IMR-90 (cell line): Measurements from ENCODE around the gene ARSB. TPM values are rescaled to one million over a fixed set of nuclear protein-coding genes. Genes with fewer than 3 reads are reported as not detected.

ENCODE experiments used
- ATAC-seq: fragments of 200-7000 bp; cut with Tn5 transposase; 2 replicates; pipeline ENCODE4 v1.9.1; 2020; ENCODE audit warnings: low read depth, mild to moderate bottlenecking, moderate library complexity
- BruUV-seq: library from RNA; stranded (reverse); fragments of 400-500 nt; replicated peaks from 2 replicates; lab custom pipeline; 2021; lab: Mats Ljungman, UMichigan
- CTCF ChIA-PET: fragments of 300-600 bp; formaldehyde crosslinking; extraction: SDS; loops from one replicate; lab custom pipeline; 2021; ENCODE audit warnings: antibody characterized with exemption; lab: Yijun Ruan, JAX
- POLR2A ChIA-PET: fragments of 300-600 bp; sonication (Branson Sonifier 250); formaldehyde crosslinking; loops from one replicate; lab custom pipeline; 2022; ENCODE audit warnings: antibody characterized with exemption; ENCODE audit not compliant: unreplicated experiment; lab: Charles Lee
- DNase-seq: peaks from one replicate; pipeline ENCODE4 v3.0.0; 2013
- H2AFZ ChIP-seq: replicated peaks from 2 replicates; pipeline ENCODE3; 2013; ENCODE audit warnings: low read length, mild to moderate bottlenecking; ENCODE audit not compliant: poor library complexity
- H2AK5ac ChIP-seq: 2 replicates; pipeline ENCODE4 v1.6.1; 2013; ENCODE audit warnings: low read depth, low read length, inconsistent platforms
- H2AK9ac ChIP-seq: replicated peaks from 2 replicates; pipeline ENCODE3; 2013; ENCODE audit warnings: mild to moderate bottlenecking, low read depth, low read length, moderate library complexity; ENCODE audit not compliant: poor library complexity
- H2BK120ac ChIP-seq: 2 replicates; pipeline ENCODE4 v1.6.1; 2013; ENCODE audit warnings: low read depth, low read length, inconsistent platforms
- H2BK15ac ChIP-seq: 3 replicates; pipeline ENCODE4 v1.6.1; 2013; ENCODE audit warnings: low read depth, low read length, inconsistent platforms
- H2BK20ac ChIP-seq: 2 replicates; pipeline ENCODE4 v1.6.1; 2013; ENCODE audit warnings: low read depth, mild to moderate bottlenecking, inconsistent platforms, low read length, moderate library complexity
- H2BK5ac ChIP-seq: 2 replicates; pipeline ENCODE4 v1.6.1; 2013; ENCODE audit warnings: mild to moderate bottlenecking, low read depth, low read length, inconsistent platforms; ENCODE audit not compliant: poor library complexity, severe bottlenecking
- H3K14ac ChIP-seq: replicated peaks from 2 replicates; pipeline ENCODE4 v1.6.1; 2013; ENCODE audit warnings: low read depth, low read length, inconsistent platforms
- H3K18ac ChIP-seq: 2 replicates; pipeline ENCODE4 v1.6.1; 2013; ENCODE audit warnings: low read depth, low read length, control low read depth
- H3K23ac ChIP-seq: 2 replicates; pipeline ENCODE4 v1.6.1; 2013; ENCODE audit warnings: low read depth, low read length, inconsistent platforms
- H3K27ac ChIP-seq: 2 replicates; pipeline ENCODE4 v1.5.1; 2013; ENCODE audit warnings: mild to moderate bottlenecking, control low read depth, low read length; ENCODE audit not compliant: insufficient read depth
- H3K27me3 ChIP-seq: 2 replicates; pipeline ENCODE4 v1.6.1; 2013; ENCODE audit warnings: low read length; ENCODE audit not compliant: control insufficient read depth, insufficient read depth
- H3K36me3 ChIP-seq: 2 replicates; pipeline ENCODE4 v1.6.1; 2013; ENCODE audit warnings: low read length, mixed read lengths; ENCODE audit not compliant: control insufficient read depth, insufficient read depth
- H3K4ac ChIP-seq: 2 replicates; pipeline ENCODE4 v1.6.1; 2013; ENCODE audit warnings: low read depth, low read length, inconsistent platforms
- H3K4me1 ChIP-seq: 2 replicates; pipeline ENCODE4 v1.6.1; 2013; ENCODE audit warnings: low read length, mixed read lengths; ENCODE audit not compliant: control insufficient read depth, insufficient read depth
- H3K4me2 ChIP-seq: 2 replicates; pipeline ENCODE4 v1.6.1; 2013; ENCODE audit warnings: low read depth, mild to moderate bottlenecking, control low read depth, low read length, moderate library complexity
- H3K4me3 ChIP-seq: 2 replicates; pipeline ENCODE4 v1.5.1; 2013; ENCODE audit warnings: low read depth, mild to moderate bottlenecking, control low read depth, low read length, moderate library complexity; ENCODE audit not compliant: insufficient read depth
- H3K56ac ChIP-seq: 2 replicates; pipeline ENCODE4 v1.6.1; 2013; ENCODE audit warnings: low read length, inconsistent platforms; ENCODE audit not compliant: insufficient read depth; ENCODE audit errors: extremely low read depth
- H3K79me1 ChIP-seq, 2 experiments: 2 replicates each; pipeline ENCODE4 v1.6.1; 2013; ENCODE audit warnings: low read length in 2 of 2, inconsistent platforms in 1 of 2, low read depth in 1 of 2
- H3K9ac ChIP-seq: 2 replicates; pipeline ENCODE4 v1.6.1; 2013; ENCODE audit warnings: low read depth, low read length, control low read depth
- H3K9me1 ChIP-seq: 2 replicates; pipeline ENCODE4 v1.6.1; 2013; ENCODE audit warnings: low read length, inconsistent platforms; ENCODE audit not compliant: insufficient read depth
- H3K9me3 ChIP-seq: 2 replicates; pipeline ENCODE4 v1.6.1; 2013; ENCODE audit warnings: low read length; ENCODE audit not compliant: control insufficient read depth, insufficient read depth
- H4K20me1 ChIP-seq: 2 replicates; pipeline ENCODE4 v1.6.1; 2013; ENCODE audit warnings: low read length, inconsistent platforms; ENCODE audit not compliant: insufficient read depth
- H4K5ac ChIP-seq: 2 replicates; pipeline ENCODE4 v1.6.1; 2013; ENCODE audit warnings: mild to moderate bottlenecking, low read depth, low read length, control low read depth
- H4K8ac ChIP-seq, 2 experiments: 2 replicates each; pipeline ENCODE4 v1.6.1; 2013; ENCODE audit warnings: low read depth in 2 of 2, low read length in 2 of 2, control low read depth in 1 of 2, inconsistent platforms in 1 of 2
- H4K91ac ChIP-seq: 2 replicates; pipeline ENCODE4 v1.6.1; 2013; ENCODE audit warnings: low read depth, low read length, inconsistent platforms; ENCODE audit not compliant: insufficient read depth
- CEBPB ChIP-seq: IDR thresholded peaks from 2 replicates; pipeline ENCODE4 v1.6.1; 2012; ENCODE audit warnings: low read depth, low read length, improper control_type of control experiment
- MAFK ChIP-seq: IDR thresholded peaks from 2 replicates; pipeline ENCODE4 v1.6.1; 2012; ENCODE audit warnings: low read depth, low read length, improper control_type of control experiment
- RFX5 ChIP-seq: IDR thresholded peaks from 2 replicates; pipeline ENCODE4 v1.8.0; 2012; ENCODE audit warnings: low read depth, mild to moderate bottlenecking, low read length, moderate library complexity
- SMC3 ChIP-seq: fragments of 150-350 bp; IDR thresholded peaks from 2 replicates; pipeline ENCODE4 v1.6.1; 2016; ENCODE audit warnings: low read depth, mild to moderate bottlenecking, antibody characterized with exemption, low read length, moderate library complexity
- WGBS, 2 experiments: methylation state at CpG; one replicate each; pipeline versions ENCODE4 v1.1.5 to v1.1.7; 2013; ENCODE audit warnings: missing lambda C conversion rate in 2 of 2; ENCODE audit not compliant: insufficient read length in 1 of 2; ENCODE audit errors: extremely low coverage in 2 of 2; 5-methylcytosine and 5-hydroxymethylcytosine counted together
- dilution Hi-C: fragments of 300-500 bp; cut with HindIII; formaldehyde crosslinking; loops from one replicate; pipeline ENCODE4 v1.14.3; 2018; ENCODE audit warnings: low sequenced_read_pairs; ENCODE audit not compliant: unreplicated experiment
- in situ Hi-C: fragments of 300-500 bp; cut with MboI; formaldehyde crosslinking; loops from 3 replicates; pipeline ENCODE4 v1.14.3; 2019; ENCODE audit warnings: low sequenced_read_pairs, inconsistent platforms, mixed read lengths
- intact Hi-C: fragments of 100-400 bp; cut with micrococcal nuclease; formaldehyde crosslinking; loops from 2 replicates; pipeline ENCODE4 v1.10.0; 2022
- polyA plus RNA-seq, 3 experiments: library from polyadenylated mRNA; depleted of rRNA; stranded (reverse); fragments of >200 nt; gene quantifications; 2 replicates each; pipeline ENCODE4 v1.2.3, GENCODE V29; 2012; ENCODE audit warnings: low replicate concordance in 1 of 3
- total RNA-seq: library from RNA; depleted of rRNA; stranded (reverse); fragments of >200 nt; gene quantifications from 2 replicates; pipeline ENCODE4 v1.2.3, GENCODE V29; 2012

ARSB gene
- total and polyA plus RNA-seq, 2 of the 4 experiments (the other 2 are of a cell fraction): 16.0 to 16.3 TPM

- H3K4me3 ChIP-seq: no peak overlapping the region
- no peaks in the 10 kb centered on the region for H3K9me1 ChIP-seq
- H2AFZ ChIP-seq: no peak overlapping the region
- no TSS peak for BruUV-seq
- H3K36me3 ChIP-seq: no peaks in the 10 kb centered on the region
- no peak overlapping the region for H3K14ac ChIP-seq
- DNase-seq (no peak), ATAC-seq (no peak)
- no peak overlapping the region for H3K4ac ChIP-seq
- intact Hi-C loops: no loop called here
- H3K4me2 ChIP-seq: no peak overlapping the region
- ChIA-PET POLR2A (no interaction called here), CTCF (no interaction called here)
- in situ Hi-C loops: no loop called here
- no peak overlapping the region for H4K91ac ChIP-seq
- no CpG with 5 or more reads among the region's 3 CpGs for WGBS, 2 experiments
- no peak overlapping the region for H2AK9ac ChIP-seq
- no peak overlapping the region for H2BK5ac ChIP-seq
- H2BK15ac ChIP-seq: no peak overlapping the region
- H3K23ac ChIP-seq: no peak overlapping the region
- H2AK5ac ChIP-seq: no peak overlapping the region
- TF ChIP-seq RFX5: no peak
- no peak for TF ChIP-seq CEBPB
- TF ChIP-seq MAFK: no peak
- no peak for TF ChIP-seq SMC3
- no peak overlapping the region for H3K27ac ChIP-seq
- no peak overlapping the region for H4K8ac ChIP-seq
- no peaks in the 10 kb centered on the region for H3K9me3 ChIP-seq
- H2BK20ac ChIP-seq: no peak overlapping the region
- no peak overlapping the region for H3K9ac ChIP-seq
- H3K27me3 ChIP-seq: no peaks in the 10 kb centered on the region
- no peaks in the 10 kb centered on the region for H3K79me1 ChIP-seq
- no peak overlapping the region for H2BK120ac ChIP-seq
- H3K18ac ChIP-seq: no peak overlapping the region
- H4K5ac ChIP-seq: no peak overlapping the region
- H4K20me1 ChIP-seq: no peaks in the 10 kb centered on the region
- H3K56ac ChIP-seq: no peak overlapping the region
- dilution Hi-C loops: no loop called here
- no peaks in the 10 kb centered on the region; the same call in 1 of the 2 replicates for H3K4me1 ChIP-seq
Measured at GRCh38 chr5:78845470-78845869, 139.6 kb downstream of the ARSB start.
